Measurements from ENCODE around the gene RCOR3.
A peak's percentile ranks its signal among the peaks of the same experiment; 100 is the strongest.

The RCOR3 gene

DNA sequence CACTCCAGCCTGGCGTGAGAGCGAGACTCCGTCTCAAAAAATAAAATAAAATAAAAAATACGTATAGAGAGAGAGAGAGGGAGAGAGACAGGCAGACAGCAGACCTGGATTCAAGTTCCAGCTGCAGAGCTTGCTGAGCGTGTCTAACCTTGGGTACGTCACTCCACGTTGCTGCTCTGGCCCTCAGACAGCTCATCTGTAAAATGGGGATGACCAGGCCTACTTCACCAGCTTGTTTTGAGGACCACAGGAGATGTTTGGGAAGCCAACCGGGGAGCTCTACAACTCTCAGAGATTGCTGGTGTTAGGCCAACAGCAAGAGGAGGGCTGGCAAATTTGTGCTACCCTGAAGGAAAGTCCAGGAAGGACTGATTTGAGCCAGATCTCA is 67.0 kb downstream of the RCOR3 start:
- no peak for DNase-seq

GRCh38 chr1:211326528-211327345 is 67.6 kb downstream of the RCOR3 start, which contains the start of gene TRAF5:
TRAF5 (plus strand) TSS chr1:211326833; CDS start chr1:211353240, 26,407 bp downstream.
- peak; percentile 51 to 57 for DNase-seq

DNA sequence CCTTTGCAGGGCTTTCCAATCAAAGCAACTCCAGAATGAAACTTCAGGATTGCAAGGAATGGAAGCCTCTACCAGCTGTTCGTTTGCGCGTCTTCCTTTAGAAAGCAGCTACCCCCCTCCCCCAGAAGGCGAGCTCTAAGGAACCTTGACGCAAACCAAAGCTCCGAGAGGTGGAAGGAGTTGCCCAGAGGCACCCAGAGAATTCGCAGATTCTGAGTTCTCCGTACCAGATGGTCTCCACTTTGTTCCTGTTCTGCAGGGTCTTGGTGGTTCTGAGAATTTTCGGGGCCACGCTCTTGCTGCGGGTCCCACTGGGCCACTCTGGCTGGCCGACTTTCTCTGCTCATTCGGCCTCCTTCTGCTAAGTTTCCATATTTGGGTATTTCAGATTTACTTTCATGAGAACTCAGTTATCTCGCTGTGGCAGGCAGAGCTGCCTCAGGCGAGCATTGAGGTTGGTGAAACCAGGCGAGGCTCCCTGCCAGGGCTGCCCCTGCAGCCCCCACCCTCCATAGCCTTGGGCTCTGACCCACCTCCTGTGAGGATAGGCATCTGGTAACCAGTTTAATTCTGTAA is 68.3 kb downstream of the RCOR3 start:
- DNase-seq, result peak in 1 of 2 donors; percentile 45

- DNase-seq, result no peak
Measured at GRCh38 chr1:211328084-211328694, 69.0 kb downstream of the RCOR3 start.

GRCh38 chr1:211328866-211329475 is 69.8 kb downstream of the RCOR3 start:
- DNase-seq, result no peak

GRCh38 chr1:211329764-211330201 is 70.6 kb downstream of the RCOR3 start:
- DNase-seq, result no peak

DNA sequence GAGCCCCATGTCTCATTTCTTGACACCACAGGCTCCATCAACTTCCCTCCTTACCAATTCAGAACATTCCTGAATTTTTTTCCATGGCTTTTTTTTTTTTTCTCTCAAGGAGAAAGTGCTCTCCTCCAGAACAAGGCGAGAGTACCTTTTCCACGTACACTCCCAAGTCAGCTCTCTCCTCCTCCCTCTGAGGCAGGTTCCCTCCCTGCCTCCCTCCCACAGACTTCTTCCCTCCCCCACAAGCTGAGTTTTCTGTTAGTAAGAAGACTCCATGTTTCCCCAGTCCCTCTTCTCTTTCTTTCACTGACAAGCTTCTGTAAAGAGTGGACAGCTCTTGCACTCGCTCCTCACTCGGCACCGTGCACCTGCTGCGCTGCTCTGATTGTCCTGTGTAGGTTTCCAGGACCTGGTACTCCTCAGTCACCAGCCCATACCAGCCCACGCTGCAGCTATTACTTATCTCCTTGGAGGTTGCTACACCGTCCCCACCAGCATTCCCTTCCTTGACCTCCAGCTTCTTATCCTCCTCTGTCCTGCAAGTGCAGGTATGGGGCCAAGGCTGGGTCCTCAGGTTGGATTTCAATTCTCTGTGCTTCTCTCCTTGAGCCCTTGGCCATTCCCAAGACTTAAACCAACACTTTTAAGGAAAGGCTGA is 71.2 kb downstream of the RCOR3 start:
- DNase-seq, result no peak

DNA sequence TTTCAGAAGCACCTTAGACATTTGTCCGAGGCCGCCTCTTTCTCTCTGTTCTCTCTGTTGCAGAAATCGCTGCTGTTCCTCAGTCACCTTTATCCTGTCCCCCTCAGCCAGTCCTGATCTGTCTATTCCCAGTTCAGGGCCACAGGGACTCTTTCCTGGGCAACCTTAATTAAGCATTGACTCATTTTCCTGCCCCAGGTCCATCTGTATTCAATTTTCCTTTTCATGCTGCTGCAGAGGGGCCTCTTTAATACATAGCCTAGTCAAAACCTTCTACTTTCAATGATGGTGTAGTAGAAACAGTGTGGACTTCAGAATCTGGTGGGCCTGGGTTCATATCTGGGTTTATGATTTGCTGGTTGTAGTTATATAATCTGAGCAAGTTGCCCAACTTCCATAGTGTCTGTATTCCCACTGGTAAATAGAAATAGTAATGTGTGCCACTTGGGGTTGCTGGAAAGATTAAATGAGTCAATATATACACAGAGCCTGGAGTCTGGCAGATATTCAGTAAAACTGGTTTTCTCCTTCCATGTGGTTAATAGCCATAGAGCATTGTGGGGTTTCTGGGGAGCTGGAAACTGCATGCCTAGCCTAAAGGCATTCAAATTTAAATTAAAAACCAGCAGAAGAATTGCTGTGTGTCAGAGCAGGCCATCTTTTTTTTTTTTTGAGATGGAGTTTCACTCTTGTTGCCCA is 72.0 kb downstream of the RCOR3 start:
- no peak for DNase-seq

- DNase-seq, result no peak
Measured at GRCh38 chr1:211332036-211332616, 73.0 kb downstream of the RCOR3 start.

DNA sequence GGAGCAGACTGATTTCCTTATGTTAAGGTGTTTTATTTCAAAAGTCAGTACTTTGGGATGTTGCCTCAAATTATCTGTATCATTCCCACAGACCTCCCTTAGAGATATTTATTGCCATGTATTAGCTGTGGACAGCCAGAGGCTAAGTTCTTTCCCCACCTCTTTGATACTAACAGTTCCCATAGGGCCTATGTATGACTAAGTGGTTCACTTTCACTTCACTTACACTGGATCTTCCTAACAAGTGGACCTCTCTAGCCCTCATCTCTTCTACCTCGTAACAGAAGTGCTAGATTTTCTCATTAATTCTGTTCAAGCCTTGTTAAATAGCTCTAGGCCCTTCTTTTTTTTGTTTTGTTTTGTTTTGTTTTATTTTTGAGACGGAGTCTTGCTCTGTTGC is 73.7 kb downstream of the RCOR3 start:
- no peak for DNase-seq

DNA sequence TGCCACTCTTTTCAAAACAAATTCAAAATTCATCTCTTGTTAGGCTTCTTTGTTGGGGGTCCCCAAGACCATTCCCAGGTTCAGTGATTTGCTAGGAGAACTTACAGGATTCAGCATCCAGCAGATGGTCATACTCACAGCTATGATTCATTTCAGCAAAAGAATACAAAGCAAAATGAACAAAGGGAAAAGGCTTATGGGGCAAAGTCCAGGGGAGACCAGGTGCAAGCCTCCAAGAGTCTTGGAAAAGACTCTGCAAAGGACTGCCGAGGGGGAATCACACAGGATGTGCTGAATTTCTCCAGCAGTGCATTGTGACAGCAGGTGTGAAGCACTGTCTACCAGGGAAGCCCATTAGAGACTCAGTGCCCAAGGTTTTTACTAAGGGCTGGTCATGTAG is 74.7 kb downstream of the RCOR3 start:
- no peak for DNase-seq

GRCh38 chr1:211334986-211335385 is 75.8 kb downstream of the RCOR3 start:
- DNase-seq, result no peak

DNA sequence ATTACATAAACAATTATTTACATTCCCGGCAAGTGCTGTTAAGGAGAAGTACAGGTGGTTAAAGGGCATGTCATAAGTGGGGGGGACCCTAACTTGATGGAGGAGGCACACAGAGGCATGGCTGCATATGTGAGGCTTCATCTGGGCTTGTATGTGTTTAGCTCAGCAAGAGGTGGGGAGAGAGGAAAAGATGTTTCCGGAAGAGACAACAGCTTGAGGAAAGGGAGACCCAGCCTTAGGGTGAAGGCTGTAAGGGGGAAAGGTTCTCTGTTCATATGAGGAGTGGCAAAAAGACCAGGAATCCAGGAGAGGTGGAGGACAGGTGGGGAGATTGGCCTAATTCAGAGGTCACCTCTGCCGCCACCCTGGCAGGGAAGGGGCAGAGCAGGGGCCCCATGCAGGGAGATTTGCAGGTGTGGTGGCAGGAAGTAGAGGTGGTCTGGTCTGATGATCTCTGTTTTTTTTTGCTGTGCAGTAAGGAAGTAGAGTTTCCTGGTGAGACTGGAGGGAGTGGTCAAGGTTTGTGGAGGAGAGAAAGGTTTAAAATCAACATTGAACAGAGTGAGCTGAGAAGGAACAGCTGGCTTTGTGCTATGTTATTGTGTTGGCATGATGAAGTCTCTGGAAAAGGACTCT is 76.5 kb downstream of the RCOR3 start:
- DNase-seq, result no peak

- no peak for DNase-seq
Measured at GRCh38 chr1:211336161-211336560, 77.0 kb downstream of the RCOR3 start.

DNA sequence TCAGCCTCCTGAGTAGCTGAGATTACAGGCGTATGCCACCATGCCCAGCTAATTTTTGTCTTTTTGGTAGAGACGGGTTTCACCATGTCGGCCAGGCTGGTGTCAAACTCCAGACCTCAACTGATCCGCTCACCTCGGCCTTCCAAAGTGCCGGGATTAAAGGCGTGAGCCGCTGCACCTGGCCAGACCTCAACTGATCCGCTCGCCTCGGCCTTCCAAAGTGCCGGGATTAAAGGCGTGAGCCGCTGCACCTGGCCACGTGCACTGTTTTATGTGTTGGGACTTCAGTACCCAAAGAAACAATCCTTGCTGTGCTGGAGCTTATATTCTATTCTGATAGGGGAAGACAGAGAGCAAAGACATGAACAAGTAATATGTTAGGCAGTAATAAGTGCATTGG is 77.6 kb downstream of the RCOR3 start:
- no peak for DNase-seq

DNA sequence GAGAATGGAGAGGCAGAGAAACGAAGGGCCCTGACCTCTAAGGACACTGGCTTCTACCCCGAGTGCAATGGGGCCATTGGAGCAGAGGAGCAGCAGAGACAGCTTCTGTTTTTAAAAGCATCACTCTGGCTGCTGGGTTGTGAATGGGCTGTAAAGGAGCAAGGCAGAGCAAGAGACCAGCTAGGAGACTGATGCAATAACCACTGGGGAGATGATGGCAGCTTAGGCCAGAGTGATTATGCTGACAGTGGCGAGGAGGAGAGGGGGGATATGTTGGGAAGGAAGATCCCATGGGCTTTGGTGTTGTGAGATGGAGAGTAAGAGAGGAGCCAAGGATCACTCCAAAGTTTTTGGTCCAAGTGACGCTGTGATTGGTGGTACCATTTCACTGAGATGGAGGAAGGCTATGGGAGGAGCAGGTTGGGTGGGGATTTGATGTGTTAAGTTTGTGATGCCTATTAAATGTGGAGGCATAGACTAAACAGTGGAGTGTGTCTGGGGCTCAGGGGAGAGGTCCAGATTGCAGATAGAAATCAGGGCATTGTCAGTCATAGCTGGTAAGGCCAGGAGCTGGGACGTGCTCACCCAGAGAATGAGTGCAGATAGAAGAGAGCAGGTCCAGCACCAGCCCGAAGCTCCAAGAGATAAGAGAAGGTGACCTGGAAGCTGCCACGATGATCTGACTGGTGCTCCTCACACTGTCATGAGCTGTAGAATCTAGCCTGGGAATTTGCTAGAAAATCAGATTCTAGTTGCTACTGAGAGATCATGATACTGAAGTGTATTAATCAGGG is 78.5 kb downstream of the RCOR3 start:
- DNase-seq, result no peak

- DNase-seq, result no peak
Measured at GRCh38 chr1:211338224-211338620, 79.1 kb downstream of the RCOR3 start.

- DNase-seq, result no peak
Measured at GRCh38 chr1:211339631-211340041, 80.5 kb downstream of the RCOR3 start.

- DNase-seq, result no peak
Measured at GRCh38 chr1:211340622-211341507, 81.7 kb downstream of the RCOR3 start.

- DNase-seq, result no peak
Measured at GRCh38 chr1:211341999-211342398, 82.8 kb downstream of the RCOR3 start.
